Prostate gland (tissue), 2 donors: Measurements from ENCODE around the gene CPD. TPM values are rescaled to one million over a fixed set of nuclear protein-coding genes. Genes with fewer than 3 reads are reported as not detected.
A peak's percentile ranks its signal among the peaks of the same experiment; 100 is the strongest.

ENCODE experiments used
- DNase-seq: peaks from one replicate; pipeline ENCODE4 v3.0.0-alpha.2; 2019; ENCODE audit warnings: low spot score
- H3K27ac ChIP-seq, 2 donors: fragments of 200-600 bp; sonication (generic); 2 replicates each; pipeline ENCODE4 v1.5.1; 2017 to 2019
- H3K27me3 ChIP-seq: fragments of 200-600 bp; sonication (generic); replicated peaks from 2 replicates; pipeline ENCODE4 v1.5.1; 2019; ENCODE audit not compliant: insufficient read depth
- H3K36me3 ChIP-seq, 2 donors: fragments of 200-600 bp; sonication (generic); 1 replicate in 1 of 2; 2 replicates in 1 of 2; pipeline versions ENCODE4 v1.5.1 to v1.8.1; 2017 to 2019
- H3K4me1 ChIP-seq: fragments of 200-600 bp; sonication (generic); replicated peaks from 2 replicates; pipeline ENCODE4 v1.5.1; 2019
- H3K4me3 ChIP-seq, 2 donors: fragments of 200-600 bp; sonication (generic); 2 replicates each; pipeline ENCODE4 v1.5.1; 2017 to 2019
- H3K9me3 ChIP-seq: fragments of 200-600 bp; sonication (generic); 2 replicates; pipeline ENCODE4 v1.5.1; 2017
- POLR2A ChIP-seq: fragments of 450-650 bp; IDR thresholded peaks from one replicate; pipeline ENCODE4 v1.6.1; 2016; ENCODE audit warnings: antibody characterized with exemption, mild to moderate bottlenecking
- POLR2AphosphoS5 ChIP-seq: sonication (generic); formaldehyde crosslinking; IDR thresholded peaks from one replicate; pipeline ENCODE4 v1.6.1; 2017; ENCODE audit warnings: antibody characterized with exemption
- WGBS: methylation state at CpG from one replicate; pipeline ENCODE4 v1.1.5; 2018; 5-methylcytosine and 5-hydroxymethylcytosine counted together
- intact Hi-C: fragments of 100-400 bp; cut with DNase I; formaldehyde crosslinking; loops from one replicate; pipeline ENCODE4 v1.14.2; 2022
- total RNA-seq, 2 donors: library from RNA; depleted of rRNA; stranded (reverse); fragments of >200 nt; gene quantifications; one replicate each; pipeline ENCODE4 v1.1.0, GENCODE V29; 2016
- TF ChIP-seq, protein P1 (sequence below), 4 experiments: fragments of 200-600 bp in 2 of 4; fragments of 450-650 bp in 2 of 4; sonication (generic) in 2 of 4; IDR thresholded peaks; 1 replicate in 3 of 4; 2 replicates in 1 of 4; pipeline ENCODE4 v1.5.1; 2016 to 2019; ENCODE audit warnings: antibody characterized with exemption in 4 of 4, mild to moderate bottlenecking in 2 of 4, moderate library complexity in 2 of 4

CPD gene
- total RNA-seq, 2 donors from 2014 or later: 102 to 126 TPM

DNA sequence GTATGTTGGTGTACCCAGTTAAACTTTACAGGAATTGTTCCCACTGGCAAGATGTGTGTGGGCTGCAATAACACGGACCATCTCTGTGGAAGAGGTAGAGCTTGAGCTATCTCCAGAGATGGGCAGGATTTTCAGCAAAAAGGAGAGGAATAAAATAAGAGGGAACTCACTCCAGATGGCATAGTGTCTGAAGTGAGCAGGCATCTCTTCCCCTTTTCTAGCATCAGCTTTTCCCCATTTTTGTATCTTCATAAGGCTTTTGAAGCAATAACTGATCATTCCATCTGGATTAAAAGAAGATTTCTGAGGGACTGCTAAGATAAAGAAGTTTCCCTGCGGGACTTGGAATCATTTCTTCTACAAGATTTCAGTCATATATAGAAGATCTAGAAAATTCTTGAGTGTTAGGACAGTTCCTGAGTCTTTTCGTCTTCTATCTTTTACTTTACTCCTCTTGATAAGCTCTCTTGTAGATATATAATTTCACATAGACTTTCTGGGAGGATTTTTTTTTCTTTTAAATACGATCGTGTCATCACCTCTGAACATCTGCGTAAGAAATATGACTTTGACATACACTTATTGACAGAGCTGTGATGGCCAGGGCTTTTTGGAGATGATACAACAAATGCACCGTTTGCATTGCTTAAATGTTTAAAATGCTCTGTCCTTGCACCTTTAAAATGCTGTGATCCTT, 2.1 kb downstream of the CPD start:
- H3K27me3 ChIP-seq: no peaks in the 10 kb centered on the region
- 43% methylated on average over 7 of the region's 7 CpGs for WGBS
- no peaks in the 10 kb centered on the region for H3K9me3 ChIP-seq
- intact Hi-C loops: no loop called here
- no peak for TF ChIP-seq POLR2A
- TF ChIP-seq, protein P1, sequence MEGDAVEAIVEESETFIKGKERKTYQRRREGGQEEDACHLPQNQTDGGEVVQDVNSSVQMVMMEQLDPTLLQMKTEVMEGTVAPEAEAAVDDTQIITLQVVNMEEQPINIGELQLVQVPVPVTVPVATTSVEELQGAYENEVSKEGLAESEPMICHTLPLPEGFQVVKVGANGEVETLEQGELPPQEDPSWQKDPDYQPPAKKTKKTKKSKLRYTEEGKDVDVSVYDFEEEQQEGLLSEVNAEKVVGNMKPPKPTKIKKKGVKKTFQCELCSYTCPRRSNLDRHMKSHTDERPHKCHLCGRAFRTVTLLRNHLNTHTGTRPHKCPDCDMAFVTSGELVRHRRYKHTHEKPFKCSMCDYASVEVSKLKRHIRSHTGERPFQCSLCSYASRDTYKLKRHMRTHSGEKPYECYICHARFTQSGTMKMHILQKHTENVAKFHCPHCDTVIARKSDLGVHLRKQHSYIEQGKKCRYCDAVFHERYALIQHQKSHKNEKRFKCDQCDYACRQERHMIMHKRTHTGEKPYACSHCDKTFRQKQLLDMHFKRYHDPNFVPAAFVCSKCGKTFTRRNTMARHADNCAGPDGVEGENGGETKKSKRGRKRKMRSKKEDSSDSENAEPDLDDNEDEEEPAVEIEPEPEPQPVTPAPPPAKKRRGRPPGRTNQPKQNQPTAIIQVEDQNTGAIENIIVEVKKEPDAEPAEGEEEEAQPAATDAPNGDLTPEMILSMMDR (IDR thresholded peaks at IDR 0.05): no peak
- no peak for TF ChIP-seq POLR2AphosphoS5
- H3K4me1 ChIP-seq: peaks cover 8% of the 10 kb centered on the region
- no peak for DNase-seq
- H3K36me3 ChIP-seq: no peaks in the 10 kb centered on the region
- H3K27ac ChIP-seq: no peak overlapping the region
- H3K4me3 ChIP-seq: peak overlapping the region; percentile 92 to 94

DNA sequence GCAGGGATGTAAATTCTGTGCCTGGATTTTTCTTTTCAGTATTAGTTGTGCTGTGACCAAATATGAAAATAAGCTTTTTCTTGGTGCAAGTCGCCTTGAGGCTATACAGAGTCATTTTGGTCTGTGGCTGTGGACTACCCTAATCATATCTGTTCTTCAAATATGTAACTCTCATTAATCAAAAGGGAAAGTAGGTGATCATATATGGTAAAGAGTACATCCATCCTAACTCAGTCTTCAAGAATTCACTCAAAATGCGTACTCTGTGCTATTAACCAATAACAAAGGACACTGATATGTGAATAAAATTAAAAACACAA, 2.6 kb downstream of the CPD start:
- intact Hi-C loops: no loop called here
- no peaks in the 10 kb centered on the region for H3K27me3 ChIP-seq
- H3K9me3 ChIP-seq: no peaks in the 10 kb centered on the region
- 81% methylated on average over 2 of the region's 2 CpGs for WGBS
- H3K27ac ChIP-seq: no peak overlapping the region
- H3K4me1 ChIP-seq: peaks cover 8% of the 10 kb centered on the region
- H3K4me3 ChIP-seq: peak overlapping the region in 1 of 2 donors; percentile 94
- TF ChIP-seq POLR2A (no peak), POLR2AphosphoS5 (no peak)
- TF ChIP-seq, protein P1 (IDR thresholded peaks at IDR 0.05): no peak
- no peak for DNase-seq
- H3K36me3 ChIP-seq: no peaks in the 10 kb centered on the region

DNA sequence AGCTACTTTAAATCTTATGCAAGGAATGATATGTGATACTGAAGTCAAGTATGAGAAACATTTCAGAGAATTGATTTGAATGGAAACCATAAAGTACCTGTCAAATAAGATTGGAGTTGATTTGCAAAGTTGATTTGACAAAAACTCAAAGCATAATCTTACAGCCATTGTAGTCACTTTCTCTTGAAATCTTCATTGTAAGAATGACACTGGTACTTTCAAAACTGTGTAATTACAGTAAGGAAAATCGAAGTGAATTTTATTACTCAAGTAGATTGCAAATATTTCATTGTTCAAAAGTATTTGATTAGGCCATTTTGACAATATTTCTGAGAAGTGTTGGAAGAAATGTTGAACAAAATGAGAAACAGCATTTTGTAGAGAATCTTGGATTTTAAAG, 3.6 kb downstream of the CPD start:
- no peaks in the 10 kb centered on the region for H3K27me3 ChIP-seq
- TF ChIP-seq POLR2A: no peak
- TF ChIP-seq, protein P1 (IDR thresholded peaks at IDR 0.05): no peak
- TF ChIP-seq POLR2AphosphoS5: no peak
- H3K9me3 ChIP-seq: no peaks in the 10 kb centered on the region
- H3K4me3 ChIP-seq: no peak overlapping the region
- no peak overlapping the region for H3K27ac ChIP-seq
- no peak for DNase-seq
- no peaks in the 10 kb centered on the region for H3K4me1 ChIP-seq
- 73% methylated on average over 1 of the region's 1 CpG for WGBS
- intact Hi-C loops: no loop called here
- H3K36me3 ChIP-seq: no peaks in the 10 kb centered on the region

DNA sequence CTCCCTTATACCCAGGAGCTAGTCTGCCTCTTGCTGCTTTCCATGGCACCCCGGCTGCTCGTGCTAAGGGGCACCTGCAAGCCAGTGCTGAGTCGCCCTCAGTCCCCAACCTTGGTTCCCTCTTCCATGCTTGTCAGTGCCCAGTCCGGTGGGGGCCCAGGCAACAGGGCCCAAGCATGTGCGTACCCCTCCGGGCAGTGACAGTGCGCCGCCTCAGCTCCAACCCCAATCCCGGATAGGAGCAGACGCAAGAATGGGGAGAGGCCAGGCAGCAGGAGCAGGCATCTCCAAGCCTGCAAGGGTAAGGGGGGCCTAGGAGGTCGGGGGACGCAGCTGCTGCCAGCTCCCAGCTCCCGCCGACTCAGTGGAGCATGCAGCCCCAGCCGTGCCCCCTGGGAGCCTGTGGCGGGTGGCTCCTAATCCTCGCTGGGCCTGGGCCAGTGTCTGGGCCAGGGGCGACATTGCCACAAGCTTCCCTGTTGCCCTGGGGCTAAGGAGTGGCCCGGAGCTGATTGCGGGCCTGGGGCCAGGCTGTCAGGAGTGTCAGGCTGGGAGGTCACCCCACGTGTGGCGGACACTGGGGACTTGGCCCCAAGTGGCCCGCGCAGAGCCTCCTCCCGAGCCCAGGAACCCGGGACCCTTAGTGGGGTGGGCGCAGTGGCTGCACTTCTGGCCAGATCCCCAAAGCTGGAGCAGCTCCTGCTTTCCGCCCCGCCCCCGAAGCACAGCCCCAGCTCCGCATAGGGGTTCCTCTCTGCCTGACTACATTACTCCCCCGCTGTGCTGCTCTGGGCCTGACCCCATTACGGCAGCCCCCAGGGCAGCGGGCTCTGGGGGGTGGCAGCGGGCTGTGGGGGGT, 9.8 kb downstream of the CPD start:
- Histone ChIP-seq H3K4me1 (no peaks in the 10 kb centered on the region), H3K27me3 (no peaks in the 10 kb centered on the region), H3K9me3 (no peaks in the 10 kb centered on the region), H3K36me3 (no peaks in the 10 kb centered on the region), H3K27ac (no peak overlapping the region), H3K4me3 (no peak overlapping the region)
- WGBS: 93% methylated on average over 35 of the region's 35 CpGs
- no peak for DNase-seq
- intact Hi-C loops: no loop called here
- no peak for TF ChIP-seq POLR2A
- TF ChIP-seq, protein P1 (IDR thresholded peaks at IDR 0.05): no peak
